Colonic mucosa (tissue), 4 donors: ENCODE results near the gene ART5. TPM values are rescaled to one million over a fixed set of nuclear protein-coding genes. Genes with fewer than 3 reads are reported as not detected.
"Not testable (repeated sequence)": the region's sequence is repeated elsewhere in the genome, so short reads cannot be mapped to it uniquely, and the experiment has no call there.

Experiments used
- DNase-seq: peaks from one replicate; pipeline ENCODE4 v3.0.0-alpha.2; 2020
- H3K27ac ChIP-seq: fragments of 200-600 bp; one replicate; pipeline ENCODE4 v1.8.0; 2021
- H3K27me3 ChIP-seq: fragments of 200-600 bp; one replicate; pipeline ENCODE4 v1.8.0; 2021
- H3K36me3 ChIP-seq: fragments of 200-600 bp; one replicate; pipeline ENCODE4 v1.8.0; 2021
- H3K4me1 ChIP-seq: fragments of 200-600 bp; one replicate; pipeline ENCODE4 v1.8.0; 2021; ENCODE audit warnings: mild to moderate bottlenecking
- H3K4me3 ChIP-seq: fragments of 200-600 bp; one replicate; pipeline ENCODE4 v1.8.0; 2021
- H3K9ac ChIP-seq, 2 donors: one replicate each; pipeline ENCODE4 v1.7.0; 2013; ENCODE audit warnings: control low read depth in 2 of 2, low read depth in 2 of 2, low read length in 2 of 2
- H3K9me3 ChIP-seq: fragments of 200-600 bp; one replicate; pipeline ENCODE4 v1.8.0; 2021
- CTCF ChIP-seq: fragments of 200-600 bp; IDR thresholded peaks from one replicate; pipeline ENCODE4 v1.8.0; 2022; ENCODE audit warnings: antibody characterized with exemption, mild to moderate bottlenecking
- intact Hi-C: fragments of 100-400 bp; cut with DNase I; formaldehyde crosslinking; loops from one replicate; pipeline ENCODE4 v1.14.1; 2022
- total RNA-seq, 2 donors: library from RNA; stranded (reverse); fragmentation: NEBNext Ultra II Directional in 1 of 2; extraction: Animal tissue kit (Norgen Biotek cat#: 25700) in 1 of 2; gene quantifications; one replicate each; pipeline ENCODE4 v1.2.1, GENCODE V29; 2021
- donor health status: healthy.
- donor health status: DM: no; HTN: no; CAD: no.
- donor health status: DM: no; HTN: no; CAD: no.

The ART5 gene
- total RNA-seq, 2 donors from 2014 or later = not detected

- Histone ChIP-seq H3K27ac (no peak overlapping the region), H3K36me3 (no peaks in the 10 kb centered on the region), H3K9ac (no peak overlapping the region), H3K4me3 (no peak overlapping the region), H3K4me1 (no peaks in the 10 kb centered on the region), H3K27me3 (no peaks in the 10 kb centered on the region), H3K9me3 (no peaks in the 10 kb centered on the region)
- DNase-seq = peak; percentile 43
- peak; percentile 90 for TF ChIP-seq CTCF
- intact Hi-C loops = no loop called here
Observed at GRCh38 chr11:3609416-3610265, 32.2 kb downstream of the ART5 start.

GRCh38 chr11:3605771-3606203 is 36.0 kb downstream of the ART5 start:
- no peak overlapping the region for H3K9ac ChIP-seq
- H3K4me3 ChIP-seq = no peak overlapping the region
- no peak overlapping the region for H3K27ac ChIP-seq
- no peak for DNase-seq
- no peaks in the 10 kb centered on the region for H3K9me3 ChIP-seq
- intact Hi-C loops = no loop called here
- TF ChIP-seq CTCF = no peak
- no peaks in the 10 kb centered on the region for H3K27me3 ChIP-seq
- H3K4me1 ChIP-seq = no peaks in the 10 kb centered on the region
- no peaks in the 10 kb centered on the region for H3K36me3 ChIP-seq

GRCh38 chr11:3605283-3605662 is 36.5 kb downstream of the ART5 start:
- Histone ChIP-seq H3K9ac (no peak overlapping the region), H3K36me3 (no peaks in the 10 kb centered on the region), H3K27me3 (no peaks in the 10 kb centered on the region), H3K27ac (no peak overlapping the region), H3K4me3 (no peak overlapping the region), H3K9me3 (no peaks in the 10 kb centered on the region), H3K4me1 (no peaks in the 10 kb centered on the region)
- DNase-seq = no peak
- no peak for TF ChIP-seq CTCF
- intact Hi-C loops = no loop called here

- H3K4me3 ChIP-seq = no peak overlapping the region
- H3K36me3 ChIP-seq = no peaks in the 10 kb centered on the region
- no peaks in the 10 kb centered on the region for H3K27me3 ChIP-seq
- no peak overlapping the region for H3K27ac ChIP-seq
- TF ChIP-seq CTCF = no peak
- intact Hi-C loops = no loop called here
- no peak overlapping the region for H3K9ac ChIP-seq
- DNase-seq = no peak
- H3K4me1 ChIP-seq = no peaks in the 10 kb centered on the region
- no peaks in the 10 kb centered on the region for H3K9me3 ChIP-seq
Observed at GRCh38 chr11:3604167-3604566, 37.6 kb downstream of the ART5 start.

- H3K27me3 ChIP-seq, H3K27ac ChIP-seq, intact Hi-C loops, H3K4me1 ChIP-seq, H3K4me3 ChIP-seq, H3K9ac ChIP-seq, DNase-seq, H3K36me3 ChIP-seq, H3K9me3 ChIP-seq: not testable (repeated sequence)
Observed at GRCh38 chr11:3600201-3600600, 41.6 kb downstream of the ART5 start.

GRCh38 chr11:3597743-3598142 is 44.0 kb downstream of the ART5 start:
- H3K4me1 ChIP-seq, DNase-seq, H3K9ac ChIP-seq, H3K27ac ChIP-seq, H3K27me3 ChIP-seq, H3K4me3 ChIP-seq, H3K9me3 ChIP-seq, intact Hi-C loops, H3K36me3 ChIP-seq: not testable (repeated sequence)

GRCh38 chr11:3591326-3591725 is 50.5 kb downstream of the ART5 start:
- H3K27ac ChIP-seq, H3K9ac ChIP-seq, H3K27me3 ChIP-seq, H3K4me3 ChIP-seq, intact Hi-C loops, H3K9me3 ChIP-seq, H3K4me1 ChIP-seq, H3K36me3 ChIP-seq, DNase-seq: not testable (repeated sequence)

GRCh38 chr11:3590193-3590592 is 51.6 kb downstream of the ART5 start:
- H3K9ac ChIP-seq, H3K9me3 ChIP-seq, DNase-seq, H3K27me3 ChIP-seq, H3K27ac ChIP-seq, H3K4me3 ChIP-seq, intact Hi-C loops, H3K4me1 ChIP-seq, H3K36me3 ChIP-seq: not testable (repeated sequence)

- H3K27ac ChIP-seq, H3K4me1 ChIP-seq, intact Hi-C loops, H3K27me3 ChIP-seq, H3K9ac ChIP-seq, H3K36me3 ChIP-seq, DNase-seq, H3K9me3 ChIP-seq, H3K4me3 ChIP-seq: not testable (repeated sequence)
Observed at GRCh38 chr11:3588776-3589175, 53.0 kb downstream of the ART5 start.
